HG02973 (cell line): Measurements from ENCODE around the gene MC1R.
"Not testable (repeated sequence)": the region's sequence is repeated elsewhere in the genome, so short reads cannot be mapped to it uniquely, and the experiment has no call there.

ENCODE experiments used
- ATAC-seq: cut with Tn5 transposase; IDR thresholded peaks from one replicate; pipeline ENCODE4 v1.9.1; 2021; ENCODE audit warnings: moderate library complexity; ENCODE audit not compliant: unreplicated experiment

MC1R gene

DNA sequence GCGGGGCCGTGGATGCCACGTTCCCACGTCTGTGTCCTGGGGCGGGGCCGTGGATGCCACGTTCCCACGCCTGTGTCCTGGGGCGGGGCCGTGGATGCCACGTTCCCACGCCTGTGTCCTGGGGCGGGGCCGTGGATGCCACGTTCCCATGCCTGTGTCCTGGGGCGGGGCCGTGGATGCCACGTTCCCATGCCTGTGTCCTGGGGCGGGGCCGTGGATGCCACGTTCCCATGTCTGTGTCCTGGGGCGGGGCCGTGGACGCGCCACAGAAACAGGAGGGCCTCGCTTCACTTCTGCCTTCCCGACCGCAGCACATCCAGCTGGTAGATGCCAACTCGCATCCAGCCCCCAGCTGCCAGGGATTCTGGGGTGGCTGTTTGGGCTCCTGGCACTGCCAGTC lies 15.4 kb downstream of the MC1R start:
- ATAC-seq: not testable (repeated sequence)

DNA sequence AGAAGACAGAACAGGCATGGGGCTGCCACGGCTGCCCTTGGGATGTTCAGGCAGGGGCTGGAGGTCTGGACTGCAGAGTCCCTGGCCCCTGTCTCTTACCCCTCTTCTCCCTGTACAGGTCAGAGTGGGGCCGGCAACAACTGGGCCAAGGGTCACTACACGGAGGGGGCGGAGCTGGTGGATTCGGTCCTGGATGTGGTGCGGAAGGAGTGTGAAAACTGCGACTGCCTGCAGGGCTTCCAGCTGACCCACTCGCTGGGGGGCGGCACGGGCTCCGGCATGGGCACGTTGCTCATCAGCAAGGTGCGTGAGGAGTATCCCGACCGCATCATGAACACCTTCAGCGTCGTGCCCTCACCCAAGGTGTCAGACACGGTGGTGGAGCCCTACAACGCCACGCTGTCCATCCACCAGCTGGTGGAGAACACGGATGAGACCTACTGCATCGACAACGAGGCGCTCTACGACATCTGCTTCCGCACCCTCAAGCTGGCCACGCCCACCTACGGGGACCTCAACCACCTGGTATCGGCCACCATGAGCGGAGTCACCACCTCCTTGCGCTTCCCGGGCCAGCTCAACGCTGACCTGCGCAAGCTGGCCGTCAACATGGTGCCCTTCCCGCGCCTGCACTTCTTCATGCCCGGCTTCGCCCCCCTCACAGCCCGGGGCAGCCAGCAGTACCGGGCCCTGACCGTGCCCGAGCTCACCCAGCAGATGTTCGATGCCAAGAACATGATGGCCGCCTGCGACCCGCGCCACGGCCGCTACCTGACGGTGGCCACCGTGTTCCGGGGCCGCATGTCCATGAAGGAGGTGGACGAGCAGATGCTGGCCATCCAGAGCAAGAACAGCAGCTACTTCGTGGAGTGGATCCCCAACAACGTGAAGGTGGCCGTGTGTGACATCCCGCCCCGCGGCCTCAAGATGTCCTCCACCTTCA lies 16.2 kb downstream of the MC1R start:
- no peak for ATAC-seq

DNA sequence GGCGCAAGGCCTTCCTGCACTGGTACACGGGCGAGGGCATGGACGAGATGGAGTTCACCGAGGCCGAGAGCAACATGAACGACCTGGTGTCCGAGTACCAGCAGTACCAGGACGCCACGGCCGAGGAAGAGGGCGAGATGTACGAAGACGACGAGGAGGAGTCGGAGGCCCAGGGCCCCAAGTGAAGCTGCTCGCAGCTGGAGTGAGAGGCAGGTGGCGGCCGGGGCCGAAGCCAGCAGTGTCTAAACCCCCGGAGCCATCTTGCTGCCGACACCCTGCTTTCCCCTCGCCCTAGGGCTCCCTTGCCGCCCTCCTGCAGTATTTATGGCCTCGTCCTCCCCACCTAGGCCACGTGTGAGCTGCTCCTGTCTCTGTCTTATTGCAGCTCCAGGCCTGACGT lies 17.0 kb downstream of the MC1R start:
- not testable (repeated sequence) for ATAC-seq

DNA sequence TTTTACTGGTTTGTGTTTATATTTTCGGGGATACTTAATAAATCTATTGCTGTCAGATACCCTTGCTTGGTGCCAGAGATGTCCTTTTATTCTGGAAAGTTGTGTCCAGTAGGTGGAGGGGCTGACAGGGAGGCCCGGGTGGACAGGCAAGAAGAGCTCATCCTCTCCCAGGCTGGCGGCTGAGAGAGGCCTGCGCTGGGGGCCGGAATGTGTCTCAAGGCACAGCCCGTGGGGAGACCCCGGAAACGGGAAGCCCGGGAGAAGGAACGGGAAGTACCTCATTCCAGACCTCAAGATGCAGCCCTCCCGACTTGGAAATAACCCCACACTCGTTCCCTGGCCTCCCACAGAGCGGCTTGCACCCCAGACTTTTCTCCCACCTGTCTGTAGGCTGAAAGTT lies 17.4 kb downstream of the MC1R start:
- no peak for ATAC-seq

DNA sequence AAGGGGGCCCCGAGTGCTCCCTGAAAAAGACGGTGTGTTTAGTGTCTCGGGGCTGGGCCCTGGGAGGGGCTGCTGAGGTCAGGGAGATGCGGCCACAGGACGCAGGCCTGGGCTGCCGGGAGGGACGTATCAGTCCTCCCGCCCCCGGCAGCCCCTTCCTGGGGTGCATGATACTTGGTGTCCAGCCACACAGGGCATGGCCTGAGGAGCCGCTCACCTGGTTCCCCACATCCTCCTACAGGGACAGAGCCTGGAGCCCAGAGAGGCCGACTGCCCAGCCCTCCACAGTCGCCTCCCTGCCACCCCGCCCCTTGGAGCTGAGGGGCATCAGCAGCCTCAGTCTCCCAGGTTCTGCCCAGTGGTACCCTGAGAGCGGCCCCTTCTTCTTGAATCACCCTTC lies 17.8 kb downstream of the MC1R start:
- ATAC-seq: no peak

DNA sequence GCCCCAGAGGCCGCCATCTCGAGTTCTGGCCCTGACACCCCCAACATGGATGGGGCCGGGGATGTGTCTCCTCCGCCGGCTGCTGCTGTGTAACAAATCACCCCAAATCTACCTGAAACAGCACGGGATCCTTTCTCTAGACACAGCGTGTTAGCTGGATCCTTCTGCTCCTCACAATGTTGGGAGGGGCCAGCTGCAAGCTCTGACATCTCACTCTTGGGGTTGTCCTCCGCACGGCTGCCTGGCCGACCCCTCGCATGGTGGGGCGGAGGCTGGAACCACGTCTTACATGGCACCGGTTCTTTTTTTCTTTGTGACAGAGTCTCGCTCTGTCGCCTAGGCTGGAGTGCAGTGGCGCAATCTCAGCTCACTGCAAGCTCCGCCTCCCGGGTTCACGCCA lies 18.3 kb downstream of the MC1R start:
- ATAC-seq: no peak

DNA sequence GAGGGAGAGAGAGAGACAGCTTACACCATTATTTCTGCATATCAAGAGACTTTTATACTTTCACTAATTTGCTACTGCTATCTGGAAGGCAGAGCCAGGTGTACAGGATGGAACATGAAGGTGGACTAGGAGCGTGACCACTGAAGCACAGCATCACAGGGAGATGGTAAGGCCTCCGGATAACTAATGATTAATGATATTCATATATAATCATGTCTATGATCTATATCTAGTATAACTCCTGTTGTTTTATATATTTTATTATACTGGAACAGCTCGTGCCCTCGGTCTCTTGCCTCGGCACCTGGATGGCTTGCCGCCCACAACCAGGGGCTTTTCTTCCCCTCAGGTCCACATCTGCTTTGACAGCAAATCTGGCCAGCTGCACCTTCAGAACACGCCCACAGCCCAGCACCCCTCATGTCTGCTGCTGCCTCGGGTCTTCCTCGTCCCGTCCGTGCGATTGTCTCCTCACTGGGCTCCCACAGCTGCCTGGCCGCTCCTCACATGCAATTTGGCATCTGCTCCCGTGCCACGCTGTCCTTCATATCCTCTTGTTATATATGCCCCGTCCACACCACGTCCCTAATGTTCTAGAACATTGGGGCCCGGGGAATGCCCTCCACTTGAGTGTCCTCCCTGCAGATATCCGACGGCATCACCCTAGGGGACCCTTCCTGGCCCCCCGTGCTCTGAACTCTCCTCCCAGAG lies 19.7 kb downstream of the MC1R start:
- no peak for ATAC-seq

DNA sequence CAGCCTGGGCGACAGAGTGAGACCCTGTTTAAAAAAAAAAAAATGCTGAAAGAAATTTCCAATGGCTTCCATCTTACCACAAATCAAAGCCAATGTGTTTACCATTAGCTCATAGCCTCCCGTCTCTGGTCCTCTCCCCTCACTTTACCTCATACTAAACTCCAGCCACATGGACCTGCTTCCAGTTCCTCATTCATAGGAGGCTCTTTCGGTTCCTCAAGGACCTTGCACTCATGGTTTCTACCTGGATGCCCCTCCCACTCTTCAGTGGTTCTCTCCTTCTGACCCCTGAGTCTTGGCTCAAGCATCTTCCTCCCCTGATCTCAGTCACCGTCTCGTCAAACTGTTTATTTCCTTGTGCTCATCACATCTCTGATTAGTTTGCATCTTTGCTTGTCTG lies 26.1 kb downstream of the MC1R start:
- ATAC-seq: no peak

DNA sequence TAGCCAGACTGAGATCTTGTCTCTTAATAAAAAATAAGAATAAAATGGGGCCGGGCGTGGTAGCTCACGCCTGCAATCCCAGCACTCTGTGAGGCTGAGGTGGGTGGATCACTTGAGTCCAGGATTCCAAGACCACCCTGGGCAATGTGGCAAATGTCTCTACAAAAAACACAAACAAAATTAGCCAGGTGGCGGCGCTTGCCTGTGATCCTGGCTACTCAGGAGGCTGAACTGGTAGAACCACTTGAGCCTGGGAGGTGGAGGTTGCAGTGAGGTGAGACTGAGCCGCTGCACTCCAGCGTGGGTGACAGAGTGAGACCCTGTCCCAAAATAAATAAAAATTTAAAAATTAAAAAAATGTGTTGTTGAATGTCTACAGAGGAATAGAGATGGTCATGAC lies 27.0 kb downstream of the MC1R start:
- no peak for ATAC-seq

DNA sequence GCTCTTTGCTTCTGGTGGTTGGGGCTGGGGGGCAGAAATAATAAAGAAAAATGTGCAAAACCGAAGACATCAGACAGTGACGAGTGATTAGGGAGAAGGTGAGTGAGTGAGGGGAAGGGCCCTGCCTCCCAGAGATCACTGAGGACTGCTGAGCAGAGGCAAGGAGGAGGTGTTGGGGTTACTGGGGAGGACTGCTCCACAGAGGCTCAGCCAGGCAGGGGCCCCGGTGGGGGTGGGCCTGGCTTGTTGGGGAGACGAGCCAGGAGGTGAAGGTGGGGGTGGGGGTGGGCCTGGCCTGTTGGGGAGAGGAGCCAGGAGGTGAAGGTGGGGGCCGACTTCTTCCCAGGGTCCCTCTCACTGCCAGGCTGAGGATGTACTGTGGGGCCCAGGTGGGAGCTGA lies 27.9 kb downstream of the MC1R start:
- ATAC-seq: no peak

DNA sequence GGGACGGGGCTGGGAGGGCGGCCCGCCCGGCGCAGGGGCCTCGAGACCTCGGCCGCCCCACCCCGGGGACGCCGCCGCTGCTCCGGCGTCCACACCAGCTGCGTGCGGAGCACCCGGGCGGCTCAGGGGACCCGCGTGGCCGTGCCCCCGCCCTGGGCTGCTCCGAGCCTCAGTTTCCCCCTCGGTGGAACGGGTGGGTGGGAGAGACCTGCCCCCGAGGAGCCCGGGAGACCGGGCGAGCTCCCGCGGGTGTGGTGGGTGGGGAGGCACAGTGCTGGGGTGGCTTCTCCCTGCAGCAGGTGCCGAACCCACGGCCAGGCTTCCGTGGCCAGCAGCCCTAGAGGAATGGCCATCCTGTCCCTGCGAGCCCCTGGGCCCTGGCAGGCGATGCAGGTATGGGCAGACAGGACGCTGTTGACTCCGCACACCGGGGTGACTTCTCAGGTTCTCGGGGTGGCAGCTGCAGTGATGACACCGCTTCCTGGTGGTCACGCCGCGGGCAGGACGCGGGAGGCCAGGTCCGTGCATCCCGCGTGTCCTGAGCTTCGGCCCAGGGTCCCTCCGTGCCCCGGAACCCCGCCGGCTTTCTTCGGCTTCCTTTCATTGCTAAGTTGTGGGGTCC lies 30.6 kb downstream of the MC1R start:
- no peak for ATAC-seq

DNA sequence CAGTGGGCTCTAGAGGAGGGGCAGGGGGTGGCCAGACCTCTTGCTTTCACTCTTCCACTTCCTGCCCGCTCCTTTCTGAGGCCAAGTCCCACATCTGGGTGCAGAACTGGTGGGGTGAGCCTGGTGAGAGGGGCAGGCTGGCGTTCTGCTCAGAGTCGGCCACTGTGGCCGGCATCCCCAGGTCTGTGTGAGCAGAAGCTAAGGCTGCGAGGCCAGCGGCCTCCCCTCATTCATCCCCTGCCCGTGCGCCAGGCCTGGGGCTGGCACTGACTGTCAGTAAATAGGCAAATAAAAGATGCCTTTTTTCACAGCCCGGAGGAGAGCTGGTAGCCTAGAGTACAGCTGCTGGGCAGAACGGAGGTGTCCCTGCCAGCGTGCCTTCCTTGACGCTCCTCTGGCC lies 31.1 kb downstream of the MC1R start:
- no peak for ATAC-seq

DNA sequence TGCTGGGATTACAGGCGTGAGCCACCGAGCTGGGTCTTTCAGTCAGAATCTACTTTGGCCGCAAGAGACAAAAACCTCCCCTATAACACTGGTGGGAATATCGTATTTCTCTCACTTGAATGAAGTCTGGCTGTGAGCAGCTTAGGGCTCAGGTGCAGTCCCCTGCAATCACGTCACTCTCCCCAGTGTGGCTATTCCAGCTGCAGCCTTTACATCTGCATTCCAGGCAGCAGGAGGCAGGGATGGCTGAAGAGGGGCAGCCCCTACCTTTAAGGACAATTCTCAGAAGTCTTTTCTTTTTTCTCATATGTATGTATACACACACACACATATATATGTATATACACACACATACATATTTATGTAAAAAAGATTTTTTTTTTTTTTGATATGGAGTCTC lies 32.8 kb downstream of the MC1R start:
- no peak for ATAC-seq

DNA sequence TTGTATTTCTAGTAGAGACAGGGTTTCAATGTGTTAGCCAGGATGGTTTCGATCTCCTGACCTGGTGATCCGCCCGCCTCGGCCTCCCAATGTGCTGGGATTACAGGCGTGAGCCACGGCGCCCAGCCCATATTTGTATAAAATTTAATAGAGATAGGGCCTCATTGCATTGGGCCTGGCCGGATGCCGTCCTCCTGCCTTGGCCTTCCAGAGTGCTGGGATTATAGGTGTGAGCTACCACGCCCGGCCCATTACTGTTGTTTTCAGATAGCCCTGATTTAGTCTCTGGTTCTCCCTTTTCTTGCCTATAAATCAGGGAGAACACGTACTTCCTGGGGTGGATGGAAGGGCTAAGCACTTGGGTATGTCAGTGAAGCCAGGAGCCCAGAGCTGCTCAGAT lies 33.4 kb downstream of the MC1R start:
- ATAC-seq: no peak

DNA sequence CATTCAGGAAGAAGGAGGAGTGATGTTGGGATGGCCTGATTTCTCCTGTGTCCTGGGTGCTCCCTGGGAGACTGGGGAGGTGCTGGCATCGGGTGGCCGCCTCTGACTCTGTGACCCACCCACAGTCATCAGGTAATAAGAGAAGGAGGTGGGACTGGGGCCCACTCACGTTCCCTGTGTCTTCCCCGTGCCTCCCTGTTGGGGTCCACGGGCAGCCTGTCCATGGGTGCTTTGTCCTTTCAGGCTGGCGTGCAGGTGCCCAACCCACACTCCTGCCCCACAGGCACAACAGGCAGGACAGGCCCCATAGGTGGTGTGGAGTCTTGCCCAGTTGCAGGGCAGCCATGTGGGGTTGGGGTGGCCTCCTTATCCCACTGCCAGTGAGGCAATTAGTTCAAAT lies 33.9 kb downstream of the MC1R start:
- ATAC-seq: no peak

DNA sequence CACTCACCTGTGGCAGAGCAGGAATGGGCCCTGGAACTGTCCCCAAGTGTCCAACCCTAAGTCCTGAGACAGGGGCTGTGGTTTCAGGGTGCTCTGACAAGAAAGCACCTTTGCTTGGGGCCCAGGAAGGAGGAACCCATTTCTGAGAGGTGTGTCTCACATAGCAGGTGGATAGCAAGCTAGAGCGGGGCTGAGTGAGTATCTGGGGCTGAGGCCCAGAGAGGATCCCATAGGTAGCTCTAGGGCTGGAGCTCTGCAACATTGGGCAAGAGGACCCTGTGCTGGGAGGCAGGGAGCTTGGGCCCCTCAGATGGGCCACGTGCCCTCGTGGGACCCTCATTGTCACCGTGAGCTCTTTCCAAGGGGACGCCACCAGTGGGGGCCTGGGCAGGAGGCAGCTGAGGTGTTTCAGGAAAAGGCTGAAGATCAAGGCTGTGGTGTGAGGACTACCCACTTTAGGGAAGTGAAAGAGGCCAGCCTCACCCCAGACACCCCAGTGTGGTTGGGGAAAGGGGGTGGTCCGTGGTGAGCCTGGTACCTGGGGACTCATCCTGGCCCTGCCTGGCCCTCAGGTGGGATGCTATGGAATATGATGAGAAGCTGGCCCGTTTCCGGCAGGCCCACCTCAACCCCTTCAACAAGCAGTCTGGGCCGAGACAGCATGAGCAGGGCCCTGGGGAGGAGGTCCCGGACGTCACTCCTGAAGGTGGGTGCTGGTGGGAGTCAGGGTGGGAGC lies 35.2 kb downstream of the MC1R start:
- peak; percentile 42 for ATAC-seq

DNA sequence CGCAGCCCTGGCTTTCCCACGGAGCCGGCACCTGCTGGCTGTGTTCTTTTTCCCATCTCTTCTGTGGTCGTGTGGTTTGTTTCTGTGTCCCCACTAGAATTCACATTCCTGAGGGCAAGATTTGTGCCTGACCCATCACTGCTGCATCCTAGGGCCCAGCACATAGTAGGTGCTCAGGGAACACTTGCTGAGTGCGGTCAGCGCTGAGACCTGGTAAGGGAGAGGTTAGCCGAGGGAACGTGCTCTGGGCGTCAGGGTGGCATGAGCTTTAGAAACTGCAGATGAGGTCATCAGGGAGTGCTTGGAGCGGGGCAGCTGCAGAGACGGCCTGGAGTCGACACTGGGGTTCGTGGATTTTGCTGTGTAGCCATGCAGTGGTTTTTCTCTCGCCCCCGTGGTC lies 35.8 kb downstream of the MC1R start:
- ATAC-seq: no peak

DNA sequence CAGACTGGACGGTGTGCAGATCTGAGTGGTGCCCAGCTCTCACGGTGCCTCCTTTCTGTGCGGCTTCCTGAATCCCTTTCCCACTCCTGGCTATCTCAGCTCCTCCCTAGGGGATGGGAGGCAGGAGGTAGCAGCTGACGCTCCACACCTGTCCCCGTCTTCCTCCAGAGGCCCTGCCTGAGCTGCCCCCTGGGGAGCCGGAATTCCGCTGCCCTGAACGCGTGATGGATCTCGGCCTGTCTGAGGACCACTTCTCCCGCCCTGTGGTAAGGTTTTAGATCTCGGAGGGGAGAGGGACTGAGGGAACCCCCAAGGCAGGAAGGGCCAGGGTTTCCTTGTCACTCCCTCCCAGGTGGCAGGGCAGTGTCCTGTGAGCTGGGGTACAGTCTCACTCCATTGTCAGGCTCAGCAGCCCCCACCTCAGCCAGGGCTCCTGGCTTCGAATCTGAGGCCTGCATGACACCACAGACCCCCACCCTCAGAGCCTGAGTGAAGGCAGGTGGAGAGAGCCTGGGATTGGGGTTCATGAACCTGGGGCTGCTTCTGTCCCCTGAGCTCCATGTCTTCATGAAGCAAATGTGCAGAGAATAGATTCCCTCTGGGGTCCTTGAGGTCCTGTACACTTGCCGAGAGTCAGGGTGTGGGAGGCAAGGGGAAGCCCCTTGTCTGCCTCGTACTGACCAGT lies 36.5 kb downstream of the MC1R start:
- ATAC-seq: no peak

DNA sequence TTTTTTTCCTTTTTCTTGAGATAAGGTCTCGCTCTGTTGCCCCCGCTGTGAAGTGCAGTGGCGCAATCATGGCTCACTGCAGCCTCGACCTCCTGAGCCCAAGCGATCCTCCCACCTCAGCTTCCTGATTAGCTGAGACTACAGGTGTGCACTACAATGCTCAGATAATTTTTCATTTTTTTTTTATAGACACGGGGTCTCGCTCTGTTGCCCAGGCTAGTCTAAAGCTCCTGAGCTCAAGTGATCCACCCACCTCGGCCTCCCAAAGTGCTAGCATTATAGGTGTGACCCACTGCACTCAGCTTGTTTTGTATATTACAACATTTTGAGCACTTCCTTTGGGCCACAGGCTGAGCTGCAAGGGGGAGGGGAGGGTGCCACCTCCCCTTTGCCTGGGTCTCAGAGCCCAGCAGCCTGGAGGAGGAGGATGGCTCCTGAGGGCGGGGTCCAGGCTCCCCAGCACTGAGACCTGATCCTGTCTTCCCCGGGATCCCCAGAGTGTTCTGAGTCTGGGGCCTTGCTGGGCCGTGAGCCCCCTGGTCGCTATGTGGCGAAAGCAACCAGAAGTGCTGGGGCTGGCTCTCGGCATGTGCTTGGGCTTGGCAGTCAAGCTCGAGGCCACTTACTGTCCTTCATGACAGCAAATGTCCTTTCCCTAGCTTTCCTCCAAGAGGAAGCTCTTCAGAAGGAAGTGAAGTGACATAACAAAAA lies 38.0 kb downstream of the MC1R start:
- no peak for ATAC-seq

DNA sequence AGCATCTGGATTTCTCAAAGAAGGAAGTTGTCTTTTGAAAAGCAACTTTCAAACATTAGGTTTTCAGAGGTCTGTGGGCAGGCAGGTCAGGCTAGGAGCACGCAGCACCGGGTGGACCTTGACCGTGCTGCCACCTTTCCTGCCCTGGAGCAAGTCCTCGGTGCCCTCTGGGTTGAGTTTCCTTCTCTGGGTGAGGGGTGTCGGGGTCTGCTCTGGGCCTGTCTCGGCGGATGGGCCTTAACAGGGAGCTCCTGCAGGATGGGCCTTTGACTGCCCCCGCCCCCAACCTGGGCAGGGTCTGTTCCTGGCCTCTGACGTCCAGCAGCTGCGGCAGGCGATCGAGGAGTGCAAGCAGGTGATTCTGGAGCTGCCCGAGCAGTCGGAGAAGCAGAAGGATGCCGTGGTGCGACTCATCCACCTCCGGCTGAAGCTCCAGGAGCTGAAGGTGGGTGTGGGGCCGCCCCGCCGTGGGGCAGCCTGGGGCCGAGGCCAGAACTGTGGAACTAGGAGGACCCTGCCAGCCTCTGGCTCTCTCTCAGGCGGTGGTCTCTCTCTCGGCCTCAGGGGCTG lies 38.6 kb downstream of the MC1R start:
- no peak for ATAC-seq
